ENCODE measurements around the gene PHPT1. TPM values are rescaled to one million over a fixed set of nuclear protein-coding genes. Genes with fewer than 3 reads are reported as not detected.

PHPT1 gene
- total and polyA plus RNA-seq, 2 of the 8 experiments (the other 6 are each of a cell fraction or from before 2014, with no cell fraction given), result 109 to 226 TPM

DNA sequence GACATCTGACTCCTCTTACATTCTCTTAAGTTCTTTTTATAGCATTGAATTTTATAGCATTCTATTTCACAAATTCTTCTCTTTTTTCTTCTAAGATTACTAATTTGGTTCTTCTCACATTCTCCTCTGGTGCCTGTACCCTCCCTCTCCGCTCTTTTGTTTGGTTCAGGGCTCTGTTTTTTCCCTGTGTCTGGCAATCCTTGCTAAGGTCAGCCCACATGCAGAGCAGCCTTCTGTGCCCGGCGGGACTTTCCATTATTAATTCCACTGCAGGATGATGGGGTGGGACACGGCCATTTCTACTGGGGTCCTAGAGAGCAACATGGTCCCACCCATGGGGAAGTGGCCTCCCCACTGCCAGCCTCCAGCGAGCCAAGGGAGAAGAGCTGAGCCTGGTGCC is 27.3 kb downstream of the PHPT1 start:
- Histone ChIP-seq H3K14ac (ENCODE audit: insufficient read length) (no peak overlapping the region), H3K23ac (ENCODE audit: insufficient read length) (no peak overlapping the region), H4K5ac (ENCODE audit: insufficient read length, low read depth, low read length) (no peak overlapping the region), H3K4ac (replicated peaks; ENCODE audit: insufficient read length, low read depth, low read length) (no peak overlapping the region), H3K9ac (replicated peaks in 1 of 4; ENCODE audit: extremely low read depth in 1 of 4, low read depth in 3 of 4, low read length in 3 of 4) (no peak overlapping the region), H3K56ac (replicated peaks; ENCODE audit: insufficient read length, low read depth, low read length) (no peak overlapping the region), H3K4me2 (ENCODE audit: insufficient read depth in 1 of 2, low read depth in 2 of 2, low read length in 2 of 2) (no peak overlapping the region), H3K36me3 (ENCODE audit: control insufficient read depth in 2 of 4, insufficient read depth in 4 of 4, low read length in 3 of 4) (no peaks in the 10 kb centered on the region), H4K91ac (replicated peaks; ENCODE audit: insufficient read length, low read length) (no peak overlapping the region), H3K79me1 (ENCODE audit: low read depth, low read length) (no peaks in the 10 kb centered on the region), H3K4me3 (ENCODE audit: extremely low read depth in 1 of 4, insufficient read depth in 2 of 4, low read depth in 3 of 4, low read length in 4 of 4) (no peak overlapping the region), H2AK5ac (ENCODE audit: low read depth, low read length) (no peak overlapping the region), H3K27me3 (replicated peaks in 1 of 4; ENCODE audit: control insufficient read depth in 3 of 4, extremely low read depth in 1 of 4, insufficient read depth in 3 of 4, low read length in 3 of 4) (no peaks in the 10 kb centered on the region), H4K8ac (ENCODE audit: extremely low read depth, insufficient read depth, low read length) (no peak overlapping the region), H4K20me1 (replicated peaks in 1 of 2; ENCODE audit: control insufficient read depth in 1 of 2, insufficient read depth in 2 of 2, low read length in 2 of 2) (peaks cover 0 to 1% of the 10 kb centered on the region in 2 experiments), H3K9me3 (ENCODE audit: insufficient read depth in 2 of 2, low read depth in 1 of 2, low read length in 1 of 2) (peaks cover 17 to 18% of the 10 kb centered on the region in 2 experiments), H3K23me2 (ENCODE audit: low read depth, low read length) (no peaks in the 10 kb centered on the region), H3K79me2 (ENCODE audit: control insufficient read depth in 1 of 2, insufficient read depth in 2 of 2, low read length in 2 of 2) (no peaks in the 10 kb centered on the region), H3K27ac (ENCODE audit: low read depth, low read length) (no peak overlapping the region), H2BK20ac (ENCODE audit: low read length) (no peak overlapping the region), H2BK15ac (ENCODE audit: low read length) (no peak overlapping the region), H2BK120ac (replicated peaks; ENCODE audit: low read depth, low read length) (no peak overlapping the region), H3K18ac (ENCODE audit: extremely low read depth, low read length) (no peak overlapping the region), H2BK5ac (ENCODE audit: low read depth, low read length) (no peak overlapping the region), H2AFZ (ENCODE audit: low read length) (no peak overlapping the region), H3K4me1 (replicated peaks in 1 of 4; ENCODE audit: control insufficient read depth in 3 of 4, insufficient read depth in 4 of 4, low read length in 3 of 4) (no peaks in the 10 kb centered on the region), H2BK12ac (ENCODE audit: low read depth, low read length) (no peak overlapping the region)
- POLR2A ChIA-PET (ENCODE audit: partially characterized antibody), result no interaction called here
- CTCF ChIA-PET (ENCODE audit: partially characterized antibody), result interaction anchor here (1.4 kb wide), 1 partner anchor 14 kb away, joined by 5 read pairs; no protein-coding TSS in a partner anchor
- FAIRE-seq (no peak), DNase-seq (ENCODE audit: low read depth in 1 of 2, low spot score in 2 of 2) (no peak)
- WGBS, 2 experiments (ENCODE audit: extremely low coverage in 1 of 2, insufficient coverage in 1 of 2, insufficient read length in 1 of 2, insufficient replicate concordance in 2 of 2, low coverage in 1 of 2, low lambda C conversion rate in 2 of 2, missing lambda C conversion rate in 1 of 2), result 92% methylated on average over 4 of the region's 5 CpGs; no CpG with 5 or more reads in 1 of the 2 experiments
- TF ChIP-seq, protein P1, sequence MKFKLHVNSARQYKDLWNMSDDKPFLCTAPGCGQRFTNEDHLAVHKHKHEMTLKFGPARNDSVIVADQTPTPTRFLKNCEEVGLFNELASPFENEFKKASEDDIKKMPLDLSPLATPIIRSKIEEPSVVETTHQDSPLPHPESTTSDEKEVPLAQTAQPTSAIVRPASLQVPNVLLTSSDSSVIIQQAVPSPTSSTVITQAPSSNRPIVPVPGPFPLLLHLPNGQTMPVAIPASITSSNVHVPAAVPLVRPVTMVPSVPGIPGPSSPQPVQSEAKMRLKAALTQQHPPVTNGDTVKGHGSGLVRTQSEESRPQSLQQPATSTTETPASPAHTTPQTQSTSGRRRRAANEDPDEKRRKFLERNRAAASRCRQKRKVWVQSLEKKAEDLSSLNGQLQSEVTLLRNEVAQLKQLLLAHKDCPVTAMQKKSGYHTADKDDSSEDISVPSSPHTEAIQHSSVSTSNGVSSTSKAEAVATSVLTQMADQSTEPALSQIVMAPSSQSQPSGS (IDR thresholded peaks at IDR 0.05; ENCODE audit: low read length), result no peak
- TF ChIP-seq MAFK (IDR thresholded peaks at IDR 0.05; ENCODE audit: low read depth, low read length) (no peak), YY1 (IDR thresholded peaks at IDR 0.05; ENCODE audit: low read depth, low read length) (no peak)
